HG02763 (cell line): ENCODE measurements around the gene BTN1A1.

Experiments
- ATAC-seq: cut with Tn5 transposase; IDR thresholded peaks from one replicate; pipeline ENCODE4 v1.9.1; 2021; ENCODE audit warnings: mild to moderate bottlenecking, moderate library complexity; ENCODE audit not compliant: unreplicated experiment

Gene BTN1A1

GRCh38 chr6:26475823-26476729 is 24.0 kb upstream of the BTN1A1 start:
- ATAC-seq, result no peak

- no peak for ATAC-seq
Measured at GRCh38 chr6:26476896-26477295, 23.2 kb upstream of the BTN1A1 start.

- ATAC-seq, result no peak
Measured at GRCh38 chr6:26477426-26477825, 22.7 kb upstream of the BTN1A1 start.

GRCh38 chr6:26478100-26478984 is 21.8 kb upstream of the BTN1A1 start:
- ATAC-seq, result no peak

GRCh38 chr6:26478985-26479278 is 21.2 kb upstream of the BTN1A1 start:
- no peak for ATAC-seq

GRCh38 chr6:26482338-26482737 is 17.8 kb upstream of the BTN1A1 start:
- ATAC-seq, result no peak

- ATAC-seq, result no peak
Measured at GRCh38 chr6:26483727-26484126, 16.4 kb upstream of the BTN1A1 start.

- no peak for ATAC-seq
Measured at GRCh38 chr6:26484161-26484560, 15.9 kb upstream of the BTN1A1 start.

GRCh38 chr6:26485112-26485780 is 14.9 kb upstream of the BTN1A1 start:
- ATAC-seq, result no peak

- ATAC-seq, result no peak
Measured at GRCh38 chr6:26486358-26486757, 13.7 kb upstream of the BTN1A1 start.

GRCh38 chr6:26487466-26487865 is 12.6 kb upstream of the BTN1A1 start:
- no peak for ATAC-seq

- no peak for ATAC-seq
Measured at GRCh38 chr6:26489996-26490964, 9.8 kb upstream of the BTN1A1 start.

GRCh38 chr6:26491604-26492003 is 8.5 kb upstream of the BTN1A1 start:
- ATAC-seq, result no peak

GRCh38 chr6:26493258-26493657 is 6.8 kb upstream of the BTN1A1 start:
- ATAC-seq, result no peak

GRCh38 chr6:26494117-26494516 is 6.0 kb upstream of the BTN1A1 start:
- no peak for ATAC-seq

- ATAC-seq, result no peak
Measured at GRCh38 chr6:26495281-26495680, 4.8 kb upstream of the BTN1A1 start.

- ATAC-seq, result no peak
Measured at GRCh38 chr6:26497610-26498009, 2.5 kb upstream of the BTN1A1 start.

GRCh38 chr6:26501482-26501986 is 1.4 kb downstream of the BTN1A1 start:
- no peak for ATAC-seq

GRCh38 chr6:26502165-26502564 is 2.1 kb downstream of the BTN1A1 start:
- peak; percentile 54 for ATAC-seq

GRCh38 chr6:26502626-26503025 is 2.5 kb downstream of the BTN1A1 start:
- ATAC-seq, result no peak
